NCI-H69 (cell line): Measurements from ENCODE around the gene THRA.
A peak's percentile ranks its signal among the peaks of the same experiment; 100 is the strongest.

Experiments
- DNase-seq: peaks from one replicate; lab custom pipeline; 2025; lab: John Stamatoyannopoulos, UW

The THRA gene

GRCh38 chr17:40062329-40063186 is at the start of gene THRA:
TSS of gene THRA (plus strand) at chr17:40062965. CDS start at chr17:40074489, 11,524 bp downstream.
- DNase-seq: peak; percentile 75

GRCh38 chr17:40014375-40014980 is 48.3 kb upstream of the THRA start:
- DNase-seq: no peak

GRCh38 chr17:40015005-40015997 is 47.5 kb upstream of the THRA start, which contains the start of gene CSF3:
TSS of gene CSF3 (plus strand) at chr17:40015440. CDS start at chr17:40015475, 35 bp downstream.
- DNase-seq: peak; percentile 34

GRCh38 chr17:40015998-40016985 is 46.5 kb upstream of the THRA start:
- no peak for DNase-seq

- DNase-seq: no peak
Measured at GRCh38 chr17:40017422-40018080, 45.2 kb upstream of the THRA start.

GRCh38 chr17:40018211-40019121 is 44.3 kb upstream of the THRA start:
- no peak for DNase-seq

GRCh38 chr17:40019140-40019991 is 43.4 kb upstream of the THRA start:
- DNase-seq: no peak

- DNase-seq: no peak
Measured at GRCh38 chr17:40020146-40020545, 42.6 kb upstream of the THRA start.

GRCh38 chr17:40021451-40021971 is 41.3 kb upstream of the THRA start:
- DNase-seq: no peak

GRCh38 chr17:40022497-40022896 is 40.3 kb upstream of the THRA start:
- DNase-seq: no peak

- peak; percentile 81 for DNase-seq
Measured at GRCh38 chr17:40022961-40023541, 39.7 kb upstream of the THRA start.

- DNase-seq: peak; percentile 81
Measured at GRCh38 chr17:40023590-40024292, 39.0 kb upstream of the THRA start.

GRCh38 chr17:40024901-40025300 is 37.9 kb upstream of the THRA start:
- no peak for DNase-seq

GRCh38 chr17:40025559-40025958 is 37.2 kb upstream of the THRA start:
- no peak for DNase-seq

GRCh38 chr17:40025991-40026815 is 36.6 kb upstream of the THRA start:
- no peak for DNase-seq
